Astrocyte (in vitro differentiated cells and primary cell): Measurements from ENCODE around the gene IER2.

Experiments used
- EZH2 ChIP-seq: IDR thresholded peaks from 2 replicates; pipeline ENCODE4 v1.6.1; 2012; ENCODE audit warnings: mild to moderate bottlenecking, low read length, inconsistent platforms; ENCODE audit not compliant: insufficient read depth
- TF ChIP-seq, protein P1 (sequence below): IDR thresholded peaks from 2 replicates; pipeline ENCODE4 v1.5.1; 2011; ENCODE audit warnings: low read depth, mild to moderate bottlenecking, inconsistent platforms, low read length, moderate library complexity; ENCODE audit not compliant: insufficient read depth

DNA sequence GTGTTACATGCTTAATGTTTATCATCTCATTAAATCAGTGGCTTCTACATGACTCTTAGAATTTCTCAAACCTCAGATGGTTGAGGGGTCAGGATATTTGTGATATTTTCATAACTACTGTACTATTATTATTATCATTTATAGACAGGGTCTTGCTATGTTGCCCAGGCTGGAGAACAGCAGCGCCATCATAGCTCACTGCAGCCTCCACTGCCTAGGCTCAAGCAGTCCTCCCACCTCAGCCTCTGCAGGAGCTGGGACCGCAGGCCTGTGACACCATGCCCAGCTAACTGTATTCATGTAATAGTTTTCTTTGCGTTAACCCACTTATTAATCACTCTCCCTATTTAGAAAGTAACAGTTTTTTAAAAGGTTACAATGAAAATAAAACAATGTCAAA, 9.5 kb downstream of the IER2 start:
- TF ChIP-seq, protein P1, sequence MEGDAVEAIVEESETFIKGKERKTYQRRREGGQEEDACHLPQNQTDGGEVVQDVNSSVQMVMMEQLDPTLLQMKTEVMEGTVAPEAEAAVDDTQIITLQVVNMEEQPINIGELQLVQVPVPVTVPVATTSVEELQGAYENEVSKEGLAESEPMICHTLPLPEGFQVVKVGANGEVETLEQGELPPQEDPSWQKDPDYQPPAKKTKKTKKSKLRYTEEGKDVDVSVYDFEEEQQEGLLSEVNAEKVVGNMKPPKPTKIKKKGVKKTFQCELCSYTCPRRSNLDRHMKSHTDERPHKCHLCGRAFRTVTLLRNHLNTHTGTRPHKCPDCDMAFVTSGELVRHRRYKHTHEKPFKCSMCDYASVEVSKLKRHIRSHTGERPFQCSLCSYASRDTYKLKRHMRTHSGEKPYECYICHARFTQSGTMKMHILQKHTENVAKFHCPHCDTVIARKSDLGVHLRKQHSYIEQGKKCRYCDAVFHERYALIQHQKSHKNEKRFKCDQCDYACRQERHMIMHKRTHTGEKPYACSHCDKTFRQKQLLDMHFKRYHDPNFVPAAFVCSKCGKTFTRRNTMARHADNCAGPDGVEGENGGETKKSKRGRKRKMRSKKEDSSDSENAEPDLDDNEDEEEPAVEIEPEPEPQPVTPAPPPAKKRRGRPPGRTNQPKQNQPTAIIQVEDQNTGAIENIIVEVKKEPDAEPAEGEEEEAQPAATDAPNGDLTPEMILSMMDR: no peak
- no peak for TF ChIP-seq EZH2
